Panc1 (cell line): ENCODE results near the gene STX3. TPM values are rescaled to one million over a fixed set of nuclear protein-coding genes. Genes with fewer than 3 reads are reported as not detected.

ENCODE experiments used
- ATAC-seq: fragments of 200-7000 bp; cut with Tn5 transposase; 2 replicates; pipeline ENCODE4 v1.9.1; 2020; ENCODE audit warnings: mild to moderate bottlenecking, moderate library complexity
- BruUV-seq: library from RNA; stranded (reverse); fragments of 400-500 nt; replicated peaks from 2 replicates; lab custom pipeline; 2021; lab: Mats Ljungman, UMichigan
- CTCF ChIA-PET: fragments of 300-600 bp; sonication (Branson Sonifier 250); formaldehyde crosslinking; loops from one replicate; lab custom pipeline; 2022; ENCODE audit warnings: antibody characterized with exemption; lab: Charles Lee
- POLR2A ChIA-PET: fragments of 300-600 bp; sonication (Branson Sonifier 250); formaldehyde crosslinking; loops from one replicate; lab custom pipeline; 2022; ENCODE audit warnings: antibody characterized with exemption; lab: Charles Lee
- DNase-seq: peaks from one replicate; pipeline ENCODE4 v3.0.0-alpha.2; 2010; ENCODE audit warnings: low read depth, low spot score
- H3K27ac ChIP-seq: 2 replicates; pipeline ENCODE4 v1.5.1; 2011; ENCODE audit warnings: mild to moderate bottlenecking, low read length, inconsistent platforms
- H3K27me3 ChIP-seq: fragments of 200-500 bp; sonication (Bioruptor generic); 2 replicates; pipeline ENCODE4 v1.6.0; 2014; ENCODE audit warnings: low read length, inconsistent platforms; ENCODE audit not compliant: control insufficient read depth, insufficient read depth
- H3K36me3 ChIP-seq: fragments of 200-500 bp; sonication (Bioruptor generic); 2 replicates; pipeline ENCODE4 v1.5.1; 2014; ENCODE audit warnings: inconsistent platforms, mild to moderate bottlenecking, low read length, moderate library complexity; ENCODE audit not compliant: control insufficient read depth, insufficient read depth
- H3K4me1 ChIP-seq: 2 replicates; pipeline ENCODE4 v1.5.1; 2011; ENCODE audit warnings: inconsistent platforms, mild to moderate bottlenecking, low read length, moderate library complexity; ENCODE audit not compliant: control insufficient read depth, insufficient read depth
- H3K4me3 ChIP-seq, 2 experiments: 2 replicates each; pipeline ENCODE4 v1.5.1; 2011 to 2012; ENCODE audit warnings: low read depth in 2 of 2, low read length in 2 of 2, mild to moderate bottlenecking in 2 of 2, inconsistent platforms in 1 of 2, moderate library complexity in 1 of 2
- H3K9me3 ChIP-seq: fragments of 200-500 bp; sonication (Bioruptor generic); 2 replicates; pipeline ENCODE4 v1.5.1; 2014; ENCODE audit warnings: low read depth, mild to moderate bottlenecking, inconsistent platforms, low read length, moderate library complexity; ENCODE audit not compliant: control insufficient read depth, insufficient read depth
- POLR2AphosphoS5 ChIP-seq: IDR thresholded peaks from 2 replicates; pipeline ENCODE4 v1.6.1; 2012; ENCODE audit warnings: mild to moderate bottlenecking, low read depth, low read length, moderate library complexity
- SIN3A ChIP-seq: IDR thresholded peaks from 2 replicates; pipeline ENCODE4 v1.6.1; 2012; ENCODE audit warnings: low read depth, mild to moderate bottlenecking, low read length, moderate library complexity, borderline replicate concordance; ENCODE audit not compliant: insufficient read depth
- TCF7L2 ChIP-seq: IDR thresholded peaks from 2 replicates; pipeline ENCODE4 v1.6.1; 2011; ENCODE audit warnings: mild to moderate bottlenecking, low read depth, low read length, inconsistent platforms
- in situ Hi-C: cut with HindIII; loops from 2 replicates; pipeline ENCODE4 v1.10.0; 2016; ENCODE audit warnings: low sequenced_read_pairs, low pct_unique_long_range_greater_than_20kb
- intact Hi-C: fragments of 100-400 bp; cut with micrococcal nuclease; formaldehyde crosslinking; loops from one replicate; pipeline ENCODE4 v1.10.0; 2022; ENCODE audit not compliant: unreplicated experiment
- total RNA-seq: library from RNA; stranded (reverse); gene quantifications from one replicate; pipeline ENCODE4 v1.2.1, GENCODE V29; 2021; ENCODE audit not compliant: unreplicated experiment
- TF ChIP-seq, protein P1 (sequence below), 2 experiments: IDR thresholded peaks; 2 replicates each; pipeline ENCODE4 v1.6.1; 2011 to 2012; ENCODE audit warnings: low read depth in 2 of 2, control low read depth in 1 of 2, low read length in 1 of 2, mild to moderate bottlenecking in 1 of 2, moderate library complexity in 1 of 2; ENCODE audit not compliant: insufficient read depth in 1 of 2
- TF ChIP-seq, protein P2 (sequence below): fragments of 450-650 bp; IDR thresholded peaks from 2 replicates; pipeline ENCODE4 v1.5.1; 2017; ENCODE audit warnings: mild to moderate bottlenecking

Gene STX3
- total RNA-seq, 1 experiment from 2014 or later = 34.8 TPM

DNA sequence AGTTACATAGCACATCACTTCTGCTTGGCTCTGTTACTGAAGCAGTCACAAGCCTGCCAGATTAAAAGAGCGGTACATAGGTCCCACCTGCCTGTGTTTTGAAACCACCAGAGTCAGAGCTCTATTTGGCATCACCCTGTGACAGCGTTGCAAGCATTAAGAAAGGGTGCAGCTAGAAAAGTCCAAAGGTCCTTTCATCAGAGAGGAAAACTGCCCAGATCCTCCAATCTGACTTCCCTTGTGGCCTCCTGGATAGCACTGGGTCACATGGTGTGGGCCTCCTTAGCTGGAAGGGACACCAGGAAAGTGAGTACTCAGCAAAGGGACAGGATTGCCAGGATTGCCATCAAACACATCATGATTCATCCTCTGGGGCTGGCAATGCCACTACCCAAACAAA lies 22.9 kb downstream of the STX3 start:
- TF ChIP-seq, protein P1, sequence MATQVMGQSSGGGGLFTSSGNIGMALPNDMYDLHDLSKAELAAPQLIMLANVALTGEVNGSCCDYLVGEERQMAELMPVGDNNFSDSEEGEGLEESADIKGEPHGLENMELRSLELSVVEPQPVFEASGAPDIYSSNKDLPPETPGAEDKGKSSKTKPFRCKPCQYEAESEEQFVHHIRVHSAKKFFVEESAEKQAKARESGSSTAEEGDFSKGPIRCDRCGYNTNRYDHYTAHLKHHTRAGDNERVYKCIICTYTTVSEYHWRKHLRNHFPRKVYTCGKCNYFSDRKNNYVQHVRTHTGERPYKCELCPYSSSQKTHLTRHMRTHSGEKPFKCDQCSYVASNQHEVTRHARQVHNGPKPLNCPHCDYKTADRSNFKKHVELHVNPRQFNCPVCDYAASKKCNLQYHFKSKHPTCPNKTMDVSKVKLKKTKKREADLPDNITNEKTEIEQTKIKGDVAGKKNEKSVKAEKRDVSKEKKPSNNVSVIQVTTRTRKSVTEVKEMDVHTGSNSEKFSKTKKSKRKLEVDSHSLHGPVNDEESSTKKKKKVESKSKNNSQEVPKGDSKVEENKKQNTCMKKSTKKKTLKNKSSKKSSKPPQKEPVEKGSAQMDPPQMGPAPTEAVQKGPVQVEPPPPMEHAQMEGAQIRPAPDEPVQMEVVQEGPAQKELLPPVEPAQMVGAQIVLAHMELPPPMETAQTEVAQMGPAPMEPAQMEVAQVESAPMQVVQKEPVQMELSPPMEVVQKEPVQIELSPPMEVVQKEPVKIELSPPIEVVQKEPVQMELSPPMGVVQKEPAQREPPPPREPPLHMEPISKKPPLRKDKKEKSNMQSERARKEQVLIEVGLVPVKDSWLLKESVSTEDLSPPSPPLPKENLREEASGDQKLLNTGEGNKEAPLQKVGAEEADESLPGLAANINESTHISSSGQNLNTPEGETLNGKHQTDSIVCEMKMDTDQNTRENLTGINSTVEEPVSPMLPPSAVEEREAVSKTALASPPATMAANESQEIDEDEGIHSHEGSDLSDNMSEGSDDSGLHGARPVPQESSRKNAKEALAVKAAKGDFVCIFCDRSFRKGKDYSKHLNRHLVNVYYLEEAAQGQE (IDR thresholded peaks at IDR 0.05; ENCODE audit: insufficient read depth in 1 of 2, low read depth in 2 of 2, low read length in 1 of 2) = no peak
- TF ChIP-seq POLR2AphosphoS5 (no peak), SIN3A (no peak)
- TF ChIP-seq, protein P2, sequence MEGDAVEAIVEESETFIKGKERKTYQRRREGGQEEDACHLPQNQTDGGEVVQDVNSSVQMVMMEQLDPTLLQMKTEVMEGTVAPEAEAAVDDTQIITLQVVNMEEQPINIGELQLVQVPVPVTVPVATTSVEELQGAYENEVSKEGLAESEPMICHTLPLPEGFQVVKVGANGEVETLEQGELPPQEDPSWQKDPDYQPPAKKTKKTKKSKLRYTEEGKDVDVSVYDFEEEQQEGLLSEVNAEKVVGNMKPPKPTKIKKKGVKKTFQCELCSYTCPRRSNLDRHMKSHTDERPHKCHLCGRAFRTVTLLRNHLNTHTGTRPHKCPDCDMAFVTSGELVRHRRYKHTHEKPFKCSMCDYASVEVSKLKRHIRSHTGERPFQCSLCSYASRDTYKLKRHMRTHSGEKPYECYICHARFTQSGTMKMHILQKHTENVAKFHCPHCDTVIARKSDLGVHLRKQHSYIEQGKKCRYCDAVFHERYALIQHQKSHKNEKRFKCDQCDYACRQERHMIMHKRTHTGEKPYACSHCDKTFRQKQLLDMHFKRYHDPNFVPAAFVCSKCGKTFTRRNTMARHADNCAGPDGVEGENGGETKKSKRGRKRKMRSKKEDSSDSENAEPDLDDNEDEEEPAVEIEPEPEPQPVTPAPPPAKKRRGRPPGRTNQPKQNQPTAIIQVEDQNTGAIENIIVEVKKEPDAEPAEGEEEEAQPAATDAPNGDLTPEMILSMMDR = no peak
- intact Hi-C loops (loop anchor here (10.0 kb wide), 1 partner anchor 223 kb away; no protein-coding TSS in a partner anchor), in situ Hi-C loops (no loop called here)
- H3K4me1 ChIP-seq = peaks cover 21% of the 10 kb centered on the region
- DNase-seq (no peak), ATAC-seq (no peak)
- no TSS peak for BruUV-seq
- H3K36me3 ChIP-seq = no peaks in the 10 kb centered on the region
- ChIA-PET CTCF (no interaction called here), POLR2A (interaction anchor here (0.7 kb wide), 1 partner anchor 26 kb away, joined by 5 read pairs; no protein-coding TSS in a partner anchor)
- H3K27ac ChIP-seq = no peak overlapping the region
- H3K4me3 ChIP-seq = no peak overlapping the region
- no peaks in the 10 kb centered on the region for H3K9me3 ChIP-seq
- no peaks in the 10 kb centered on the region for H3K27me3 ChIP-seq

DNA sequence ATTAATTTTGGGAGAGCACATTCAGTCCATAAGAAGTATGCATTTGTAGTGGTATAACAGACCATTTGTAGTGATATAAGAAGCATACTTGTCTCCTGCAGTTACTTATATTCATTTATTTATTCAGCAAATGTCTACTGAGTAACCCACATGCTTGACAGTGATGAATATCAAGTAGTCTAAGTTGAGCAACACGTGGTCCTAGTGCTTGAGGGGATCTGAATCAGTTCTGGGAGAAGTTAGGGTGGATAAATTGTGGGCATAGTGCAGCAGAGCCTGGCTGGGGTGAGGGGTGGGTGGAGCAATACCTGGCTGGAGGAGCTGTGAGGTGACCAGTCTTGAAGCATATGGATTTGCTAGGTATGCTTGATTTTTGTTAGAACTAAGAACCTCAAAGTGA lies 24.3 kb downstream of the STX3 start:
- in situ Hi-C loops = no loop called here
- CTCF ChIA-PET = interaction anchor here (0.5 kb wide), 1 partner anchor 79 kb away, joined by 3 read pairs; no protein-coding TSS in a partner anchor
- DNase-seq = no peak

DNA sequence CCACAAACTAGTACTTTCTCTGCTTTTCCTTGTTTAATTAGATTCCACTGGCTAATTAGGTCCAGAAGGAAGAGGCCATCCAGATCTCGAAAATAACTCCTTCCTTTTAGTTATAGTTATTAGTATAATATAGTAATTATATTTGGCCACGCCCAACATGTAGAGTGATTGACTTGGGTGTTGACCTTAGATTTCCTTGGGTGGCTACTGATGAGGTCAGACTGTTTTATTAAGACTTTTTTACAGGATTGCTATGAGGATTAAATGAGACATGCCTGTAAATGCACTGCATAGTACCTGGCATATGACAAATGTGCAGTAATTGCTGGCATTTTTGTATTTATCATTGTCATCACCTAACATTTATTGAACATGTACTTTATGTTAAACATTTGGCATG lies 26.9 kb downstream of the STX3 start:
- Histone ChIP-seq H3K36me3 (no peaks in the 10 kb centered on the region), H3K4me1 (peaks cover 12% of the 10 kb centered on the region), H3K4me3 (no peak overlapping the region), H3K9me3 (no peaks in the 10 kb centered on the region), H3K27me3 (no peaks in the 10 kb centered on the region), H3K27ac (no peak overlapping the region)
- ChIA-PET CTCF (no interaction called here), POLR2A (no interaction called here)
- intact Hi-C loops = no loop called here
- ATAC-seq (no peak), DNase-seq (no peak)
- TF ChIP-seq TCF7L2 (no peak), SIN3A (no peak), POLR2AphosphoS5 (no peak)
- TF ChIP-seq, protein P2 = no peak
- TF ChIP-seq, protein P1 (IDR thresholded peaks at IDR 0.05; ENCODE audit: insufficient read depth in 1 of 2, low read depth in 2 of 2, low read length in 1 of 2) = no peak
- BruUV-seq = no TSS peak
- in situ Hi-C loops = no loop called here

More for the DNA sequence above, 24.3 kb downstream of the STX3 start:
- intact Hi-C loops = loop anchor here (10.0 kb wide), 1 partner anchor 225 kb away; no protein-coding TSS in a partner anchor
- POLR2A ChIA-PET = no interaction called here
- H3K36me3 ChIP-seq = no peaks in the 10 kb centered on the region
- H3K4me3 ChIP-seq = no peak overlapping the region
- no peaks in the 10 kb centered on the region for H3K27me3 ChIP-seq
- H3K27ac ChIP-seq = no peak overlapping the region
- TF ChIP-seq SIN3A (no peak), POLR2AphosphoS5 (no peak)
- BruUV-seq = no TSS peak
- ATAC-seq = no peak
- no peaks in the 10 kb centered on the region for H3K9me3 ChIP-seq
- peaks cover 21% of the 10 kb centered on the region for H3K4me1 ChIP-seq
